ENCODE results near the gene SSNA1.

SSNA1 gene

GRCh38 chr9:137184881-137185660, 3.4 kb upstream of the SSNA1 start:
- no peak for DNase-seq

GRCh38 chr9:137185921-137186320, 2.6 kb upstream of the SSNA1 start:
- no peak for DNase-seq

- DNase-seq, result no peak
Measured at GRCh38 chr9:137186385-137186784, 2.1 kb upstream of the SSNA1 start.

GRCh38 chr9:137187386-137187785, 1.1 kb upstream of the SSNA1 start:
- no peak for DNase-seq

GRCh38 chr9:137188086-137188489, 388 bp upstream of the SSNA1 start:
- no peak for DNase-seq

- no peak for DNase-seq
Measured at GRCh38 chr9:137189297-137190295, 1.1 kb downstream of the SSNA1 start.

GRCh38 chr9:137190315-137190856, 1.9 kb downstream of the SSNA1 start:
- DNase-seq, result no peak

- DNase-seq, result no peak
Measured at GRCh38 chr9:137191245-137191644, 2.8 kb downstream of the SSNA1 start.

- DNase-seq, result no peak
Measured at GRCh38 chr9:137191691-137192447, 3.4 kb downstream of the SSNA1 start.

GRCh38 chr9:137192448-137192780, 3.9 kb downstream of the SSNA1 start:
- no peak for DNase-seq

GRCh38 chr9:137192859-137193258, 4.4 kb downstream of the SSNA1 start:
- DNase-seq, result no peak

GRCh38 chr9:137193771-137194170, 5.3 kb downstream of the SSNA1 start:
- no peak for DNase-seq

- DNase-seq, result no peak
Measured at GRCh38 chr9:137194388-137194787, 5.9 kb downstream of the SSNA1 start.

- DNase-seq, result peak; percentile 52
Measured at GRCh38 chr9:137194909-137195308, 6.4 kb downstream of the SSNA1 start.

- DNase-seq, result peak; percentile 96
Measured at GRCh38 chr9:137195525-137196220, 7.2 kb downstream of the SSNA1 start.

- DNase-seq, result no peak
Measured at GRCh38 chr9:137198051-137198901, 9.8 kb downstream of the SSNA1 start.

GRCh38 chr9:137198902-137199283, 10.4 kb downstream of the SSNA1 start:
- DNase-seq, result no peak

- DNase-seq, result no peak
Measured at GRCh38 chr9:137199411-137200121, 11.1 kb downstream of the SSNA1 start.

- peak; percentile 99 for DNase-seq
Measured at GRCh38 chr9:137200311-137201204, 12.1 kb downstream of the SSNA1 start, which contains the start of gene TPRN. Gene TPRN (minus strand): TSS chr9:137200741. CDS start chr9:137200711, 30 bp downstream.

All from NCI-H345 (cell line).